ENCODE measurements around the gene C5orf34. TPM values are rescaled to one million over a fixed set of nuclear protein-coding genes. Genes with fewer than 3 reads are reported as not detected.

Gene C5orf34
- total RNA-seq, 4 donors from 2014 or later: 0.42 to 2.1 (median 1.6) TPM

DNA sequence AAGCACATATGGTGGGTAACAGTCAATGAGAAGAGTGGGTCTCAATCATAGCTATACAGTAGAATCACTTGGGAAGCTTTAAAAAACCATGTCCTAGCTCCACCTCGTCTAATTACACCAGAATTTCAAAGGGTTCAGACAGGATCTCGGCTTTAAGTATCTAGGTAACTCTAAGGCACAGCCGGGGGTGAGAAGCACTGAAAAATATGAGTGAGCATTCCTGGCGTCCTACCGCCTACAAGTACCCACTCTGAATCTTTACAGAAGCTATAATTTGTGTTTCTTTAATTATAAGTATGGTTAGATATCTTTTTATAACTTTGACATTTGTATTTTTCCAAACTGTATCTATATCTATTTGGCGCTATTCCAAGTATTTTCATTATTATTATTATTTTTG lies 25.8 kb upstream of the C5orf34 start:
- intact Hi-C loops (cut with DNase I): no loop called here
- H3K4me1 ChIP-seq: peaks cover 0 to 4% of the 10 kb centered on the region in 2 donors
- DNase-seq: no peak
- TF ChIP-seq POLR2A (IDR thresholded peaks at IDR 0.05): no peak
- TF ChIP-seq, protein P1, sequence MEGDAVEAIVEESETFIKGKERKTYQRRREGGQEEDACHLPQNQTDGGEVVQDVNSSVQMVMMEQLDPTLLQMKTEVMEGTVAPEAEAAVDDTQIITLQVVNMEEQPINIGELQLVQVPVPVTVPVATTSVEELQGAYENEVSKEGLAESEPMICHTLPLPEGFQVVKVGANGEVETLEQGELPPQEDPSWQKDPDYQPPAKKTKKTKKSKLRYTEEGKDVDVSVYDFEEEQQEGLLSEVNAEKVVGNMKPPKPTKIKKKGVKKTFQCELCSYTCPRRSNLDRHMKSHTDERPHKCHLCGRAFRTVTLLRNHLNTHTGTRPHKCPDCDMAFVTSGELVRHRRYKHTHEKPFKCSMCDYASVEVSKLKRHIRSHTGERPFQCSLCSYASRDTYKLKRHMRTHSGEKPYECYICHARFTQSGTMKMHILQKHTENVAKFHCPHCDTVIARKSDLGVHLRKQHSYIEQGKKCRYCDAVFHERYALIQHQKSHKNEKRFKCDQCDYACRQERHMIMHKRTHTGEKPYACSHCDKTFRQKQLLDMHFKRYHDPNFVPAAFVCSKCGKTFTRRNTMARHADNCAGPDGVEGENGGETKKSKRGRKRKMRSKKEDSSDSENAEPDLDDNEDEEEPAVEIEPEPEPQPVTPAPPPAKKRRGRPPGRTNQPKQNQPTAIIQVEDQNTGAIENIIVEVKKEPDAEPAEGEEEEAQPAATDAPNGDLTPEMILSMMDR (IDR thresholded peaks at IDR 0.05): no peak
- H3K36me3 ChIP-seq: peaks cover 19 to 24% of the 10 kb centered on the region in 2 donors
- WGBS, 2 donors: 93% methylated on average over 6 of the region's 6 CpGs
- H3K9me3 ChIP-seq: no peaks in the 10 kb centered on the region
- no peaks in the 10 kb centered on the region for H3K27me3 ChIP-seq
- H3K4me3 ChIP-seq (replicated peaks in 1 of 3): no peak overlapping the region
- H3K27ac ChIP-seq: no peak overlapping the region

DNA sequence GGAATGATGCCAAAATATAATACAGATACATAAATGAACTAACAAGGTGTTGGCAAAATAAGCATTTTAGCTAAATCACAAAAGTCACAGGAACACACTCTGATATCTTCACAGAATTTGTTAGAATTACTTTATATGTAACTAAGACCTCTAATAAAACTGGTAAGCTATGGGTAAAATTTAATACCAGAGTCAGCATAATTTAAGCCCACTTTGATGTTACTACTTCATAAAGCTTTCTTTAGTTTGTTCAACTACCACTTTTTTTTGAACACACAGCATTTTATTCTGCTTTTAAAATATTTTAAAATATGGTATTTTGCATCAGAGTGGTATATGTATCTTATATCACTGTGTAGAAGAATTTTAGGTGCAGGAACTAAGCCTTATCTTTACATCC lies 22.0 kb upstream of the C5orf34 start:
- H3K27ac ChIP-seq: no peak overlapping the region

DNA sequence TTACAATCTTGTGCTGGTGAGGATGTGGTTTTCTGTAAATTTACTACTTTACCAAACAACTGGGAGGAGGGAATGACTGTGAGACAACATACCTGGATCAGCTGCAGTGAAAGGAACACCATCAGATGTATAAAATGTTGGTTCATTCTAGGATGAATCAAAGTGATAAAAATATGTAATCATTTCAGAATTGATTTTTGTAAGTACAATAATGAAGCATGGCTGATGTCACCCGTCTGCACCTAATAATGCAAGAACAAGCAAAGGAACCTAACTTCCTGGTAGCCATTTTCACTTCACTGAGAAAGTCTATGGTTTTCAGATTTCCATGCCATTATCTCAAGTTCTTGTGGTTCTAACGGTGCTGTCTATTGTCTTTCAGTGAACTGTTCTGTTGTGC lies 18.7 kb upstream of the C5orf34 start:
- WGBS, 2 donors: 82 to 85% methylated on average over 2 of the region's 2 CpGs
- Histone ChIP-seq H3K27me3 (no peaks in the 10 kb centered on the region), H3K9me3 (no peaks in the 10 kb centered on the region), H3K4me1 (no peaks in the 10 kb centered on the region), H3K4me3 (replicated peaks in 1 of 3) (no peak overlapping the region), H3K36me3 (peaks cover 55 to 61% of the 10 kb centered on the region in 2 donors), H3K27ac (no peak overlapping the region)
- intact Hi-C loops (cut with DNase I): no loop called here
- TF ChIP-seq, protein P1 (IDR thresholded peaks at IDR 0.05): no peak
- TF ChIP-seq POLR2A (IDR thresholded peaks at IDR 0.05): no peak
- DNase-seq: no peak

More for the DNA sequence above, 22.0 kb upstream of the C5orf34 start:
- intact Hi-C loops (cut with DNase I): no loop called here
- H3K4me1 ChIP-seq: no peaks in the 10 kb centered on the region
- no peak overlapping the region for H3K4me3 ChIP-seq (replicated peaks in 1 of 3)
- H3K36me3 ChIP-seq: peaks cover 41 to 48% of the 10 kb centered on the region in 2 donors
- no peaks in the 10 kb centered on the region for H3K27me3 ChIP-seq
- TF ChIP-seq, protein P1 (IDR thresholded peaks at IDR 0.05): no peak
- no peak for TF ChIP-seq POLR2A (IDR thresholded peaks at IDR 0.05)
- DNase-seq: no peak
- H3K9me3 ChIP-seq: no peaks in the 10 kb centered on the region

DNA sequence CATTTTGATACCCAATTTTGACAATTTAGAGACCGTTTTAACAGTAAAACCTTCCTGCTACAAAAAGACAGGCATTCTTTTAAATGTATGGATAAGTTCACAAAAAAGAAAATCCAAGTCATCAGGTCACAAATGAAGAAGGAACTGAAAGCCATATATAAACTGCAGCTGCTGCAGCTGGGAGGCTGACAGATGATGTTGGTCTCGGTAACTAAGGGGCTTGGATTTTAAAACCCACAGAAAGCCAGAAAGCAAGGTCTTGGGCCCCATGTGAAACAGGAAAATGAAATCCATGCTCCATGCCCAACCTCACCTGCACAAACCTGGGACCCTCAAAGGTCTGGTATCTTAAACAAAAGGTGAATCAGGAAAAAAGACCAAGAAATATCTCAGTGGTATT lies 15.7 kb upstream of the C5orf34 start:
- intact Hi-C loops (cut with DNase I): no loop called here
- TF ChIP-seq, protein P1 (IDR thresholded peaks at IDR 0.05): no peak
- TF ChIP-seq POLR2A (IDR thresholded peaks at IDR 0.05): no peak
- Histone ChIP-seq H3K9me3 (no peaks in the 10 kb centered on the region), H3K27ac (no peak overlapping the region), H3K36me3 (peaks cover 44 to 58% of the 10 kb centered on the region in 2 donors), H3K4me3 (replicated peaks in 1 of 3) (no peak overlapping the region), H3K27me3 (no peaks in the 10 kb centered on the region), H3K4me1 (no peaks in the 10 kb centered on the region)
- DNase-seq: no peak
- WGBS, 2 donors: 96 to 100% methylated on average over 2 of the region's 2 CpGs

DNA sequence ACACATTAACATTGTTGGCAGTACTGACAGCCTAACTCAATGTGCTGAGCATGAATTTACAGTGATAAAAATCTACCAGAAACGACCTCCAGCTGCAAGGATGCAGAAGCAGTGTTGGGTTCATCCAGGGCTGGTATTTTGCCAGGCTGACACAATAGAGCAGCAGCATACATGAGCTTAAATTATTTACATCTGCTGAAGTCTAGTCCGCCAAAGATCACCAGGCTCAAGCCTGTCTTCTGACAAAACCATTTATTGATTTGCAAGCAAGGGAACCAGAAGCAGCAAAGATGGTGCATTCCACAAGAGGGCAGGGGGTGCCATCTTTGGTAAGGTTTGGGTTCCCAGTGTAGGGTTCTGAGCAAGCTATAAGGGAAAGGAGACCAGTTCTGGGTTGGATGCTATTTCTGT lies 8.7 kb upstream of the C5orf34 start:
- WGBS, 2 donors: 78 to 81% methylated on average over 2 of the region's 2 CpGs
- TF ChIP-seq, protein P1 (IDR thresholded peaks at IDR 0.05): no peak
- no peak for TF ChIP-seq POLR2A (IDR thresholded peaks at IDR 0.05)
- no peaks in the 10 kb centered on the region for H3K4me1 ChIP-seq
- H3K27ac ChIP-seq: no peak overlapping the region
- intact Hi-C loops (cut with DNase I): no loop called here
- H3K9me3 ChIP-seq: no peaks in the 10 kb centered on the region
- no peak overlapping the region for H3K4me3 ChIP-seq (replicated peaks in 1 of 3)
- DNase-seq: no peak
- peaks cover 9 to 18% of the 10 kb centered on the region in 2 donors for H3K36me3 ChIP-seq
- no peaks in the 10 kb centered on the region for H3K27me3 ChIP-seq
